Lower lobe of right lung (tissue), 2 donors: Measurements from ENCODE around the gene SLC35G2. TPM values are rescaled to one million over a fixed set of nuclear protein-coding genes. Genes with fewer than 3 reads are reported as not detected.
A peak's percentile ranks its signal among the peaks of the same experiment; 100 is the strongest.

ENCODE experiments used
- ATAC-seq, 2 donors: fragments of 200-7000 bp; cut with Tn5 transposase; one replicate each; pipeline ENCODE4 v1.9.1; 2020 to 2022; ENCODE audit warnings: mild to moderate bottlenecking in 2 of 2, moderate library complexity in 2 of 2
- DNase-seq: peaks from one replicate; pipeline ENCODE4 v3.0.0-alpha.2; 2020
- H3K27ac ChIP-seq: fragments of 200-600 bp; one replicate; pipeline ENCODE4 v1.8.0; 2022
- H3K27me3 ChIP-seq: fragments of 200-600 bp; one replicate; pipeline ENCODE4 v1.8.0; 2022; ENCODE audit warnings: low read depth
- H3K36me3 ChIP-seq: fragments of 200-600 bp; one replicate; pipeline ENCODE4 v1.8.0; 2022; ENCODE audit warnings: mild to moderate bottlenecking
- H3K4me1 ChIP-seq: fragments of 200-600 bp; one replicate; pipeline ENCODE4 v1.8.0; 2022
- H3K4me3 ChIP-seq: fragments of 200-600 bp; one replicate; pipeline ENCODE4 v1.8.0; 2022; ENCODE audit warnings: mild to moderate bottlenecking
- H3K9me3 ChIP-seq: fragments of 200-600 bp; one replicate; pipeline ENCODE4 v1.8.0; 2022
- intact Hi-C: fragments of 100-400 bp; cut with DNase I; formaldehyde crosslinking; loops from one replicate; pipeline ENCODE4 v1.11.0; 2022
- total RNA-seq: library from RNA; stranded (reverse); fragmentation: NEBNext Ultra II Directional; extraction: Animal tissue kit (Norgen Biotek cat#: 25700); gene quantifications from one replicate; pipeline ENCODE4 v1.2.1, GENCODE V29; 2021
- TF ChIP-seq, protein P1 (sequence below): fragments of 200-600 bp; IDR thresholded peaks from one replicate; pipeline ENCODE4 v1.8.0; 2022; ENCODE audit warnings: antibody characterized with exemption, mild to moderate bottlenecking
- donor health status: DM: no; HTN: yes; CAD: no; lungs with severe emphysema.

SLC35G2 gene
- total RNA-seq, 1 donor from 2014 or later, result 5.7 TPM

DNA sequence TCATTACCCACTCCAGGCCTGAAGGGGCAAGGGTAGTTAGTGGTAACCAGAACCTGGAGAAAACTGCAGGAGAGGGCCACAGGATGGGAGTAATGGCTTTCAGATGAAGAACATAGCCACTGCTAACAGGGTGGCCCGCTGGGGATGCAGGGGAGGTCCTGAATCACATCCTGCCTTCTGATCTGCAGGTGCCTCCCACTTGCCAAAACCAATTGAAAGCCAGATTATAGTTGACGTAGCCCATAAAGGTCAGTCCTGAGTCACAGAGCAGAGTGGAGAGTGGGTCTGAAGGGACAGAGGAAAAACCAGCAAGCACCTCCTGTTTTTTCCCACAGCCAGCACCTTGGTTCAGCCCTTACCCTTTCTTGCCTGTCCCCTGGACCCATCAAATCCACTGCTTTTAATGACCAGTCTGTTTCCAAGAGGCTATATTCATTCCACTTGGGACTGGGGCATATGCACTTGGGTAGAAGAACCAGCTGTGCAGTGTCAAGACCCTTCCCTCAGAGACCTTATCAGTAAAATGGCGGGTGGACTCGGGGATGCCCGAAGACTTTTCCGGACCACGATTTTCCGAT lies 646 bp upstream of the SLC35G2 start:
- TF ChIP-seq, protein P1, sequence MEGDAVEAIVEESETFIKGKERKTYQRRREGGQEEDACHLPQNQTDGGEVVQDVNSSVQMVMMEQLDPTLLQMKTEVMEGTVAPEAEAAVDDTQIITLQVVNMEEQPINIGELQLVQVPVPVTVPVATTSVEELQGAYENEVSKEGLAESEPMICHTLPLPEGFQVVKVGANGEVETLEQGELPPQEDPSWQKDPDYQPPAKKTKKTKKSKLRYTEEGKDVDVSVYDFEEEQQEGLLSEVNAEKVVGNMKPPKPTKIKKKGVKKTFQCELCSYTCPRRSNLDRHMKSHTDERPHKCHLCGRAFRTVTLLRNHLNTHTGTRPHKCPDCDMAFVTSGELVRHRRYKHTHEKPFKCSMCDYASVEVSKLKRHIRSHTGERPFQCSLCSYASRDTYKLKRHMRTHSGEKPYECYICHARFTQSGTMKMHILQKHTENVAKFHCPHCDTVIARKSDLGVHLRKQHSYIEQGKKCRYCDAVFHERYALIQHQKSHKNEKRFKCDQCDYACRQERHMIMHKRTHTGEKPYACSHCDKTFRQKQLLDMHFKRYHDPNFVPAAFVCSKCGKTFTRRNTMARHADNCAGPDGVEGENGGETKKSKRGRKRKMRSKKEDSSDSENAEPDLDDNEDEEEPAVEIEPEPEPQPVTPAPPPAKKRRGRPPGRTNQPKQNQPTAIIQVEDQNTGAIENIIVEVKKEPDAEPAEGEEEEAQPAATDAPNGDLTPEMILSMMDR, result no peak
- H3K27ac ChIP-seq, result peak overlapping the region; percentile 82
- no peaks in the 10 kb centered on the region for H3K9me3 ChIP-seq
- DNase-seq, result no peak
- H3K27me3 ChIP-seq, result peaks cover 7% of the 10 kb centered on the region
- ATAC-seq, result peak; percentile 44 to 51
- H3K36me3 ChIP-seq, result no peaks in the 10 kb centered on the region
- intact Hi-C loops, result no loop called here
- peaks cover 30% of the 10 kb centered on the region for H3K4me1 ChIP-seq
- peak overlapping the region; percentile 74 for H3K4me3 ChIP-seq

DNA sequence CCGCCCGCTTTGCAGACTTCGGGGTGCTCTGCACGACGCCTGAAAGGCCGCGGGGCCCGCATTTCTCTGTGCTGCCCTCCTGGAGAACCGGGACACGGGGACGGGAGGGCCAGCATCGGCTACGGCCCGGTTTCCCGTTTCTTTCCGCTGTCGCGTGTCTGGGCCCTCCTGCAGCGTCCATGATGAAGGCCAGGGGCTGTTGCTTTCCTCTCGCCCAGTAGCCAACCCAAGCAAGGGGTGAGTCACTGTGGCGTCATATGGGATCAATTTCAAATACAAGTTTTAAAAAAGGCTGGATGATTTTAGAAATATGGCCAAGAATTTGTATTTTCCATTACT lies 435 bp downstream of the SLC35G2 start:
- DNase-seq, result peak; percentile 56
- Histone ChIP-seq H3K4me1 (peaks cover 30% of the 10 kb centered on the region), H3K36me3 (no peaks in the 10 kb centered on the region), H3K27me3 (peaks cover 7% of the 10 kb centered on the region), H3K9me3 (no peaks in the 10 kb centered on the region), H3K4me3 (peak overlapping the region; percentile 74), H3K27ac (peak overlapping the region; percentile 82)
- intact Hi-C loops, result no loop called here
- ATAC-seq, result peak; percentile 74 to 78
- TF ChIP-seq, protein P1, result no peak

DNA sequence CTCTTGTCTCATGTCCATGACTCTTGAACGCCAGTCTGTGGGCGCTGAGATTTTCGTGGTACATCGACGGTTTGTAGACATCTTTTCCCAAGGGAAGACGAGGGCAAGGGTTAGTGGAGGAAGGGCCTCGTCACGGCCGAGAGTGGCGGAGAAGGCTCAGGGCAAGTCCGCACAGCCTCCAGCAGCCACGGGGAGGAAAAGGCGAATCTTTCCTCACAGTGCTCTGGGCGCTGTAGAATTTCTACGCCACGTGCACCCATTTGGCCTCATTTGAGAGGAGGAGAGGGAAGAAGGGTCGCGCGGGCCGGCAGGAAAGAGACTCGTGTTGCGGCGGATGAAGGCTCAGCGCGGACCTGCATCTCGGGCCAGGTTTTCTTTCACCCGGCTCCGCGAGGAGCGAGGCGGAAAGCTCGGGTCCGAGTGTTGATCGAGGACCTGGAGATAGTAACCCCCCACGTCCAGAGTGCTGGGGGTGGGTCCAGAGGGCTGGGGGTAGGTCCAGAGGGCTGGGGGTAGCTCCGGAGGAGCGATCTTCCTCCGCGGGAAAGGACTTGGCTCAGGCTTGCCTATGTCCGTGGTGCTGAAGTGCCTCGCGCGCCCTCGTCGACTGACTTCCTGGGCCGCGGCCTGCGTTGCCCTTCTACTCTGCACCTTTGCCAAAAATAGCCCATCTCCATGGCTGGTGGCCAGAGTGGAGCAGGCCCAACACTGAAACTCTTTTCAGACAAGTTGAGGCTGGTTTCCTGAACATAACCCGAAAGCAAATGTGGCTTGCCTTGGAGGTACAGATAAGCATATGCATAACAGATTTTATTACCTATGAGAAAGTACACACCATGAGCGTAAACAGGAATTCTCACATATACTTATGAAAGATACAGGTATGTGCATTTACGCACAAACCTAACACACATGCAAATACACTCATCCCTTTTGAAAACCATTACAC lies 1.1 kb downstream of the SLC35G2 start:
- peak; percentile 71 for DNase-seq
- ATAC-seq, result peak; percentile 75
- intact Hi-C loops, result no loop called here
- Histone ChIP-seq H3K27ac (peak overlapping the region; percentile 82), H3K4me3 (peak overlapping the region; percentile 74), H3K36me3 (no peaks in the 10 kb centered on the region), H3K9me3 (no peaks in the 10 kb centered on the region), H3K27me3 (peaks cover 7% of the 10 kb centered on the region), H3K4me1 (peaks cover 30% of the 10 kb centered on the region)
- TF ChIP-seq, protein P1, result no peak

DNA sequence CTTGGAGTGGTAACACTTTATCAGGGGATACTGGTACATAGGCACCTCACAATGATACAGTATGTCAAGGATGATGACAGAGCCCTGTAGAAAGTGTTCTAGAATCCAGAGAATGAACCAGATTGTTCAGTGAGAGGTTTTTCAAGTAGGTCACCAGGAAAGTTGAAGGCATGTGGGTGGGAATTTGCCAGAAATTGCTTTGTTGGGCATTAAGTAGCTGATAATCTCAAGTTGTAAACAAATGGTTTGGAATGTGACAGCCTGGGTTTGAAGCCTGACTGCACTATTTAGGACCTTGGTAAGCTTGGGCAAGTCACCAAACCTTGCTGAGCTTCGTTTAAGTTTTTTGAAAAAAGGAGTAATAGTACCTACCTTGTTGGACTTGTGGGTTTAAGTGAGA lies 12.5 kb downstream of the SLC35G2 start:
- DNase-seq (no peak), ATAC-seq (peak in 1 of 2 donors; percentile 29)
- H3K27ac ChIP-seq, result no peak overlapping the region
- H3K9me3 ChIP-seq, result peaks cover 2% of the 10 kb centered on the region
- H3K36me3 ChIP-seq, result no peaks in the 10 kb centered on the region
- TF ChIP-seq, protein P1, result no peak
- H3K4me3 ChIP-seq, result no peak overlapping the region
- H3K4me1 ChIP-seq, result peaks cover 12% of the 10 kb centered on the region
- intact Hi-C loops, result no loop called here
- no peaks in the 10 kb centered on the region for H3K27me3 ChIP-seq

DNA sequence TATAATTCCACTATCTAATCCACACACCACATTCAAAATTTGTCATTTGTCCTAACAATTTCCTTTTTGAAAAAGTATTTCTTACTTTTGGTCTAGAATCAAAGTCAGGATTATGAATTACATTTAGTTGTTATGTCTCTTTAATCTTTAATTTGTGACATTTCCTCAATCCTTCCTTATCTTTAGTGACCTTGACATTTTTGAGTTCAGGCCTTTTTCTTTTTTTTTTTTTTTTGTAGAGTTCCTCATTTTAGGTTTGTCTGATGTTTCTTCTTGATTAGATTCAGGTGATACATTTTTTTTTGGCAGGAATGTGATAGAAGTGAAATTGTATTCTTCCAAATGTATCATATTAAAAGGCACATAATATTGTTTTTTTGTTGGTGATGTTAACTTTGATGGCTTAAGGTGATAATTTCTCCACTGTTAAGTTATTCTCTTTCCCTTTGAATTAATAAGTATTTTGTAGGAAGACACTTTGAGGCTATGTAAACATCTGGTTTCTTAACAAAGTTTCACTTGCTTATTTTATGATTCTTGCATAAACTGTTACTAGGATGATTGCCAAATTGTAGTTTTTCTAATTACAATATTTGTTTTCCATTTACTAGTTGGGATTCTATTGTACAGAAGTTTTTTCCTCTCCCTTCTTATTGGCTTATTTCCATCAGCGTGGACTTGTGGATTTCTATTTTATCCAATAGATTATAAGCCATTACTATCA lies 16.3 kb downstream of the SLC35G2 start:
- intact Hi-C loops, result no loop called here
- Histone ChIP-seq H3K4me3 (no peak overlapping the region), H3K27ac (no peak overlapping the region), H3K27me3 (no peaks in the 10 kb centered on the region), H3K36me3 (no peaks in the 10 kb centered on the region), H3K4me1 (peaks cover 21% of the 10 kb centered on the region), H3K9me3 (no peaks in the 10 kb centered on the region)
- TF ChIP-seq, protein P1, result no peak
- no peak for ATAC-seq
- no peak for DNase-seq
